ENCODE measurements around the gene NT5M.

Gene NT5M

GRCh38 chr17:17384291-17384615 lies 81.1 kb downstream of the NT5M start:
- H3K27ac ChIP-seq: no peak overlapping the region
- no peak for TF ChIP-seq ZFX (IDR thresholded peaks at IDR 0.05)
- TF ChIP-seq, protein P1, sequence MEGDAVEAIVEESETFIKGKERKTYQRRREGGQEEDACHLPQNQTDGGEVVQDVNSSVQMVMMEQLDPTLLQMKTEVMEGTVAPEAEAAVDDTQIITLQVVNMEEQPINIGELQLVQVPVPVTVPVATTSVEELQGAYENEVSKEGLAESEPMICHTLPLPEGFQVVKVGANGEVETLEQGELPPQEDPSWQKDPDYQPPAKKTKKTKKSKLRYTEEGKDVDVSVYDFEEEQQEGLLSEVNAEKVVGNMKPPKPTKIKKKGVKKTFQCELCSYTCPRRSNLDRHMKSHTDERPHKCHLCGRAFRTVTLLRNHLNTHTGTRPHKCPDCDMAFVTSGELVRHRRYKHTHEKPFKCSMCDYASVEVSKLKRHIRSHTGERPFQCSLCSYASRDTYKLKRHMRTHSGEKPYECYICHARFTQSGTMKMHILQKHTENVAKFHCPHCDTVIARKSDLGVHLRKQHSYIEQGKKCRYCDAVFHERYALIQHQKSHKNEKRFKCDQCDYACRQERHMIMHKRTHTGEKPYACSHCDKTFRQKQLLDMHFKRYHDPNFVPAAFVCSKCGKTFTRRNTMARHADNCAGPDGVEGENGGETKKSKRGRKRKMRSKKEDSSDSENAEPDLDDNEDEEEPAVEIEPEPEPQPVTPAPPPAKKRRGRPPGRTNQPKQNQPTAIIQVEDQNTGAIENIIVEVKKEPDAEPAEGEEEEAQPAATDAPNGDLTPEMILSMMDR (conservative IDR thresholded peaks at IDR 0.05): no peak

DNA sequence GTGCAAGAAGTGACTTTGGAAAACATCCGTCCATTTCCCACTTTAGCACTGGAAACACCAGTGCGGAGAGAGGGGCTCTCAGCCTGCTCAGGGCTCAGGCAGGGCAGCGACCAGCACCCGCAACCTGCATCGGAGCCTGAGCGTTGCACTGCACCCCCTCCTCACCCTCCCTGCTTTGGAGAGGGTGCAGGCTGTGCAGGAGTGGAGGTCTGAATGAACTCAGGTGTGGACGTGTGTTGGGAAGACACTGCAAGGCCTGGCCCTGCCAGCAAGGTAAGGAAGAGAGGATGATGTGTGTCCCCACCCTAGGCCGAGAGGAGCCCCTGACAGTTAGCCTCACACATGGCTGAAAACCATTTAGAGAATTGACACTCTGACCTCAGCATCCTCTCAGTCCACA lies 81.8 kb downstream of the NT5M start:
- H3K27ac ChIP-seq: no peak overlapping the region
- TF ChIP-seq ZFX (IDR thresholded peaks at IDR 0.05): no peak
- TF ChIP-seq, protein P1 (conservative IDR thresholded peaks at IDR 0.05): no peak

DNA sequence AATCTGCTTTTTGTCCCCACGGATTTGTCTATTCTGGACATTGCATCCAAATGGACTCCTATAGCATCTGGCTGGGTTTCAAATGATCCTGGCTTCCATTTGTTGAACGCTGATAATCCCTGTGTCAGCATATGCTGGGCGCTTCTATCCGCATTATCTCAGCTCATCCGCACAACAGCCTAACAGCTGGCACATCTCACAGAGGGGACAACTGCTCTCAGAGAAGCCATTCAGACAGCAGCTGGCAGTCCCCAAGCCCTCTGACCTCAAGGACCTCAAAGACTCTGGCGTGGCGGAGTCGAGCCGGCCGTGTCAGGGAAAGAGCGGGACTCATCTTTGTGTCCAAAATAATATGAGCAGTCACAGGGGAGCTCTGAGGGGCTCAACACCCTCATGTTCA lies 82.3 kb downstream of the NT5M start:
- H3K27ac ChIP-seq: no peak overlapping the region
- TF ChIP-seq, protein P1 (conservative IDR thresholded peaks at IDR 0.05): no peak
- TF ChIP-seq ZFX (IDR thresholded peaks at IDR 0.05): no peak

- TF ChIP-seq, protein P1 (conservative IDR thresholded peaks at IDR 0.05): no peak
- no peak for TF ChIP-seq ZFX (IDR thresholded peaks at IDR 0.05)
- H3K27ac ChIP-seq: no peak overlapping the region
Measured at GRCh38 chr17:17386094-17386800, 83.1 kb downstream of the NT5M start.

DNA sequence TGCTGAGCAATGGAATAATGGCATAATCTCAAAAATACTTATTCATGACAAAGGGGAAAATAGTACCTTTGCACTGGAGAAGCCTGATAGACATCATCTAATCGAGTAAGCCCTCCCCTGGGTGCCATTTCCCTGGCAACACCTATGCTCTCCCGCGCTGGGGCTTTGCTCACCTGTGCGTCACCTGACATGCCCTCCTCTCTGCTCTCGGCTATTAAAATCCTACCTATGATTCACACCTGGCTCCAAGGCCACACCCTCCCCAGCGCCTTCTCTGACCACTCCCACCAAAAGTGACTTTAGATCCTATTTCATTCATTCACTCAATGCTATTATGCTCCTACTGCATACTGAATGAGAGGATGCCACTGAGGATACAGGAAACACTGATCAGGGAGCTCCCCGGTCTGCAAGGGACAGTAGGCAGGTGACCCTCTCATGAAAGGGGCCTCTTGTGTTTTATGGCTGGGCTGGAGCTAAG lies 83.9 kb downstream of the NT5M start:
- no peak for TF ChIP-seq ZFX (IDR thresholded peaks at IDR 0.05)
- TF ChIP-seq, protein P1 (conservative IDR thresholded peaks at IDR 0.05): no peak
- no peak overlapping the region for H3K27ac ChIP-seq

DNA sequence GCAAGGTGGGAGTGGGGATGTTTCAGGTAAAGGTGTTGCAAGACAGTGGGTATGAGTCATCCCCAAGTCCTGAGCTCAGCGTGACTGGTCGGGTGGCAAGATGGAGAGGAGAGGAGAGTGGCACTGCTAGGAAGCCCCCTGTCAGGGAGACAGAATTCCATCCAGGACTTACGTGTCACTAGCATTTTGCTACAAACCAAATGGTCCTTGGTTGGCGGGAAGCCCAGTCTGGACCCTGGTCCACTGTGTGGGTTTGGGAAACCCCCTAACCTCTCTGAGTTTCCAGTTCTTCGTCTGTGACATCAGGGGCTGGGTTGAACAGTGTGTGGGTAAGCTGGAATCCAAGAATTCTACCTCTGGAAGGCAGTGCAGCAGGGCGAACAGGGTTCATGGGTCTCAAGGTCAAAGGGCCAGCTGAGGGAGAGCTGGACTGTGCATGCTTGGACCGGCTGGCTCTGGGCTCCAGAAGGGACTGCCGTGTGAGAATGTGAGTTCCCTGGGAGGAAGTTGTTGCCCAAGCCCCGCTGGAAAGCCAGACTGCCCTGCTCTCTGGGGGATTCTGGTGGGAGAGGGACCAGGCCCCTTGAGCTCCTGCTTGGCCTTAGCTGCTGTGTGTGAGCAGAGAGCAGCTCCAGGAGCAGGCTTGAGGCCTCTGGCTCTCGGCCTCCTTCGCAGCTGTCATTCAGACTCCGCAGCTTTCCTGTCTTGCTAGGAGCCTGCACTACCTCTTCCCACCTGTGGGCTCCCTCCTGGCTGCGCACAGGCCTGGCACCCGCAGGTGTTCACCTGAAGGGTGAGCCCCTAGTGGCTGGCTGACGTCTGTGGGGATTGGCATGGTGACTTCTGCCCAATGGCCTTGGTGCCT lies 84.6 kb downstream of the NT5M start:
- no peak overlapping the region for H3K27ac ChIP-seq
- TF ChIP-seq, protein P1 (conservative IDR thresholded peaks at IDR 0.05): no peak; the same call in 1 of the 2 replicates
- TF ChIP-seq ZFX (IDR thresholded peaks at IDR 0.05): no peak
